B cell (primary cell): Measurements from ENCODE around the gene GIPR. TPM values are rescaled to one million over a fixed set of nuclear protein-coding genes. Genes with fewer than 3 reads are reported as not detected.

ENCODE experiments used
- ATAC-seq: fragments of 200-7000 bp; cut with Tn5 transposase; one replicate; pipeline ENCODE4 v1.10.0; 2021; ENCODE audit warnings: low read depth, mild to moderate bottlenecking, moderate number of reproducible peaks, moderate library complexity
- CTCF ChIA-PET: fragments of 350-600 bp; sonication (Branson Sonifier 250); formaldehyde crosslinking; loops from one replicate; lab custom pipeline; 2021; ENCODE audit warnings: antibody characterized with exemption, inconsistent platforms; lab: Charles Lee
- POLR2A ChIA-PET: fragments of 350-600 bp; sonication (Branson Sonifier 250); formaldehyde crosslinking; loops from one replicate; lab custom pipeline; 2021; ENCODE audit warnings: antibody characterized with exemption; lab: Charles Lee
- DNase-seq: peaks from one replicate; pipeline ENCODE4 v3.0.0; 2013
- H2AFZ ChIP-seq: 2 replicates; pipeline ENCODE4 v1.6.1; 2012; ENCODE audit warnings: mild to moderate bottlenecking, low read depth, low read length; ENCODE audit not compliant: insufficient read depth, poor library complexity, severe bottlenecking
- H3K27ac ChIP-seq, 2 donors: 1 replicate in 1 of 2; 2 replicates in 1 of 2; pipeline ENCODE4 v1.5.1; 2012 to 2013; ENCODE audit warnings: low read length in 2 of 2, mild to moderate bottlenecking in 2 of 2, moderate library complexity in 1 of 2
- H3K27me3 ChIP-seq, 4 experiments: fragments of 200-600 bp in 1 of 4; sonication (generic) in 1 of 4; replicated peaks in 1 of 4; 1 replicate in 2 of 4; 2 replicates in 2 of 4; pipeline versions ENCODE4 v1.6.1 to v1.7.0; 2013 to 2016; ENCODE audit warnings: low read length in 3 of 4, mild to moderate bottlenecking in 2 of 4, mixed read lengths in 1 of 4, moderate library complexity in 1 of 4; ENCODE audit not compliant: insufficient read depth in 4 of 4, control insufficient read depth in 3 of 4; ENCODE audit errors: control extremely low read depth in 1 of 4
- H3K36me3 ChIP-seq, 2 experiments: replicated peaks in 1 of 2; 1 replicate in 1 of 2; 2 replicates in 1 of 2; pipeline versions ENCODE4 v1.6.1 to v1.7.1; 2013; ENCODE audit warnings: low read length in 1 of 2; ENCODE audit not compliant: insufficient read depth in 2 of 2, control insufficient read depth in 1 of 2; ENCODE audit errors: control extremely low read depth in 1 of 2, extremely low read depth in 1 of 2
- H3K4me1 ChIP-seq, 2 donors: fragments of 200-600 bp in 1 of 2; sonication (generic) in 1 of 2; 1 replicate in 1 of 2; 2 replicates in 1 of 2; pipeline versions ENCODE4 v1.5.1 to v1.6.1; 2013 to 2017; ENCODE audit warnings: low read length in 2 of 2; ENCODE audit not compliant: control insufficient read depth in 2 of 2, insufficient read depth in 2 of 2
- H3K4me2 ChIP-seq: replicated peaks from 2 replicates; pipeline ENCODE3; 2012; ENCODE audit warnings: mild to moderate bottlenecking, low read depth, low read length; ENCODE audit not compliant: poor library complexity, severe bottlenecking
- H3K4me3 ChIP-seq, 5 experiments: fragments of 200-600 bp in 1 of 5; sonication (generic) in 1 of 5; 1 replicate in 3 of 5; 2 replicates in 2 of 5; pipeline versions ENCODE4 v1.5.1 to v1.7.0; 2011 to 2016; ENCODE audit warnings: low read length in 4 of 5, mild to moderate bottlenecking in 4 of 5, low read depth in 2 of 5, control low read depth in 1 of 5, moderate library complexity in 1 of 5; ENCODE audit not compliant: insufficient read depth in 1 of 5; ENCODE audit errors: control extremely low read depth in 1 of 5, extremely low read depth in 1 of 5
- H3K79me2 ChIP-seq: fragments of 200-600 bp; sonication (generic); one replicate; pipeline ENCODE4 v1.6.0; 2016; ENCODE audit warnings: low read length; ENCODE audit not compliant: control insufficient read depth, insufficient read depth
- H3K9ac ChIP-seq: fragments of 200-600 bp; sonication (generic); 2 replicates; pipeline ENCODE4 v1.6.1; 2017; ENCODE audit warnings: mild to moderate bottlenecking, low read length, moderate library complexity
- H3K9me3 ChIP-seq, 3 donors: one replicate each; pipeline versions ENCODE4 v1.6.1 to v1.7.1; 2013; ENCODE audit warnings: low read length in 2 of 3; ENCODE audit not compliant: control insufficient read depth in 2 of 3, insufficient read depth in 1 of 3; ENCODE audit errors: control extremely low read depth in 1 of 3
- H4K20me1 ChIP-seq: 2 replicates; pipeline ENCODE4 v1.6.0; 2012; ENCODE audit warnings: mild to moderate bottlenecking, low read length; ENCODE audit not compliant: insufficient read depth, control insufficient read depth, poor library complexity, severe bottlenecking
- H3K27ac Mint-ChIP-seq: one replicate; pipeline ENCODE4 v1.8.0; 2021; ENCODE audit warnings: mixed read lengths
- H3K27me3 Mint-ChIP-seq: one replicate; pipeline ENCODE4 v1.8.0; 2021; ENCODE audit warnings: mixed read lengths
- H3K4me1 Mint-ChIP-seq: one replicate; pipeline ENCODE4 v1.8.0; 2021; ENCODE audit warnings: mixed read lengths
- H3K4me3 Mint-ChIP-seq: one replicate; pipeline ENCODE4 v1.8.0; 2021; ENCODE audit warnings: mixed read lengths
- H3K9me3 Mint-ChIP-seq: one replicate; pipeline ENCODE4 v1.8.0; 2022; ENCODE audit warnings: mixed read lengths; ENCODE audit not compliant: insufficient read depth
- EZH2 ChIP-seq: IDR thresholded peaks from 2 replicates; pipeline ENCODE4 v1.6.1; 2012; ENCODE audit warnings: borderline replicate concordance, low read depth, mild to moderate bottlenecking, moderate library complexity, low read length; ENCODE audit not compliant: insufficient read depth, poor library complexity, severe bottlenecking
- WGBS: methylation state at CpG from one replicate; pipeline ENCODE4 v1.1.5; 2013; ENCODE audit warnings: missing lambda C conversion rate; ENCODE audit not compliant: insufficient coverage; 5-methylcytosine and 5-hydroxymethylcytosine counted together
- intact Hi-C: fragments of 100-400 bp; cut with micrococcal nuclease; formaldehyde crosslinking; loops from one replicate; pipeline ENCODE4 v1.10.0; 2022
- polyA plus RNA-seq: library from polyadenylated mRNA; depleted of rRNA; stranded (reverse); fragments of >200 nt; gene quantifications from 2 replicates; pipeline ENCODE4 v1.2.3, GENCODE V29; 2012
- total RNA-seq, 2 donors: library from RNA; stranded (reverse); fragments of 120-200 nt in 1 of 2; gene quantifications; 1 replicate in 1 of 2; 2 replicates in 1 of 2; pipeline versions ENCODE4 v1.2.3 to v1.2.4, GENCODE V29; 2013 to 2022
- TF ChIP-seq, protein P1 (sequence below): fragments of 200-600 bp; IDR thresholded peaks from one replicate; pipeline ENCODE4 v1.8.0; 2022; ENCODE audit warnings: antibody characterized with exemption, mild to moderate bottlenecking

The GIPR gene
- total and polyA plus RNA-seq, 2 donors (not counting 1 experiment from before 2014, with no cell fraction given) = 0.43 to 2.3 TPM

- H3K36me3 ChIP-seq = no peaks in the 10 kb centered on the region
- H3K79me2 ChIP-seq = peaks cover 17% of the 10 kb centered on the region
- TF ChIP-seq, protein P1, sequence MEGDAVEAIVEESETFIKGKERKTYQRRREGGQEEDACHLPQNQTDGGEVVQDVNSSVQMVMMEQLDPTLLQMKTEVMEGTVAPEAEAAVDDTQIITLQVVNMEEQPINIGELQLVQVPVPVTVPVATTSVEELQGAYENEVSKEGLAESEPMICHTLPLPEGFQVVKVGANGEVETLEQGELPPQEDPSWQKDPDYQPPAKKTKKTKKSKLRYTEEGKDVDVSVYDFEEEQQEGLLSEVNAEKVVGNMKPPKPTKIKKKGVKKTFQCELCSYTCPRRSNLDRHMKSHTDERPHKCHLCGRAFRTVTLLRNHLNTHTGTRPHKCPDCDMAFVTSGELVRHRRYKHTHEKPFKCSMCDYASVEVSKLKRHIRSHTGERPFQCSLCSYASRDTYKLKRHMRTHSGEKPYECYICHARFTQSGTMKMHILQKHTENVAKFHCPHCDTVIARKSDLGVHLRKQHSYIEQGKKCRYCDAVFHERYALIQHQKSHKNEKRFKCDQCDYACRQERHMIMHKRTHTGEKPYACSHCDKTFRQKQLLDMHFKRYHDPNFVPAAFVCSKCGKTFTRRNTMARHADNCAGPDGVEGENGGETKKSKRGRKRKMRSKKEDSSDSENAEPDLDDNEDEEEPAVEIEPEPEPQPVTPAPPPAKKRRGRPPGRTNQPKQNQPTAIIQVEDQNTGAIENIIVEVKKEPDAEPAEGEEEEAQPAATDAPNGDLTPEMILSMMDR = peak; percentile 42
- TF ChIP-seq EZH2 = no peak
- peak; percentile 12 for ATAC-seq
- Mint-ChIP-seq H3K4me3 (peak within 1 kb of the TSS; percentile 96), H3K9me3 (peaks cover 3% of the 10 kb centered on the region), H3K4me1 (peaks cover 36% of the 10 kb centered on the region), H3K27ac (peak within 1 kb of the TSS; percentile 83), H3K27me3 (no peaks in the 10 kb centered on the region)
- WGBS = 2% methylated on average over 38 of the region's 52 CpGs
- peak; percentile 65 for DNase-seq
- POLR2A ChIA-PET = interaction anchor here (0.6 kb wide), 1 partner anchor 108 kb away, joined by 5 read pairs; no protein-coding TSS in a partner anchor
- no peaks in the 10 kb centered on the region for H4K20me1 ChIP-seq
- H3K27me3 ChIP-seq = no peaks in the 10 kb centered on the region
- H3K9ac ChIP-seq = peak within 1 kb of the TSS; percentile 76
- H3K9me3 ChIP-seq = peaks cover 0 to 3% (median 0%) of the 10 kb centered on the region in 3 donors
- peak within 1 kb of the TSS; percentile 56 to 81 (median 74) for H3K4me3 ChIP-seq
- H3K4me1 ChIP-seq = peaks cover 27 to 52% of the 10 kb centered on the region in 2 donors
- H3K4me2 ChIP-seq = peak within 1 kb of the TSS; percentile 92
- intact Hi-C loops = no loop called here
- CTCF ChIA-PET = interaction anchor here (0.6 to 5.9 kb wide), 7 partner anchors 26 to 153 kb away, joined by 3 to 60 read pairs (median 4); no protein-coding TSS in a partner anchor
- H3K27ac ChIP-seq = peak within 1 kb of the TSS; percentile 42 to 73
- H2AFZ ChIP-seq = peak within 1 kb of the TSS; percentile 95
These were observed 28.9 kb upstream of the GIPR start, which contains the start of gene EML2 for GRCh38 chr19:45638930-45639729. Gene EML2, minus strand, starts transcription at chr19:45639397. Its CDS starts 21 bp downstream, at chr19:45639376.
